HL-60 (cell line): ENCODE measurements around the gene TULP4.

Experiments
- DNase-seq, 2 experiments: peaks; one replicate each; pipeline ENCODE4 v3.0.0-alpha.2; 2010 to 2020; ENCODE audit warnings: low read depth in 1 of 2, low spot score in 1 of 2
- H3K27ac ChIP-seq: fragments of 250-450 bp; sonication (Bioruptor Pico); replicated peaks from 2 replicates; pipeline ENCODE4 v1.5.1; 2020; ENCODE audit warnings: mild to moderate bottlenecking, moderate library complexity
- H3K27me3 ChIP-seq: fragments of 250-450 bp; sonication (Bioruptor Pico); 2 replicates; pipeline ENCODE4 v1.5.1; 2021; ENCODE audit warnings: mild to moderate bottlenecking, moderate library complexity; ENCODE audit not compliant: insufficient read depth, poor library complexity, severe bottlenecking
- H3K4me3 ChIP-seq: replicated peaks from 2 replicates; pipeline ENCODE4 v1.5.1; 2011; ENCODE audit warnings: mild to moderate bottlenecking, control low read depth, low read length; ENCODE audit not compliant: insufficient read depth
- GABPA ChIP-seq: IDR thresholded peaks from 2 replicates; pipeline ENCODE4 v1.6.1; 2012; ENCODE audit warnings: low read depth
- POLR2AphosphoS5 ChIP-seq: IDR thresholded peaks from 2 replicates; pipeline ENCODE4 v1.6.1; 2012; ENCODE audit warnings: low read depth
- SPI1 ChIP-seq: IDR thresholded peaks from 2 replicates; pipeline ENCODE4 v1.6.1; 2012; ENCODE audit warnings: low read depth, mild to moderate bottlenecking, borderline replicate concordance
- TF ChIP-seq, protein P1 (sequence below): IDR thresholded peaks from 2 replicates; pipeline ENCODE4 v1.6.1; 2012; ENCODE audit warnings: low read depth; ENCODE audit not compliant: insufficient replicate concordance
- TF ChIP-seq, protein P2 (sequence below): IDR thresholded peaks from one replicate; pipeline ENCODE4 v1.5.1; 2011; ENCODE audit warnings: low read length, control low read depth, inconsistent platforms; ENCODE audit not compliant: insufficient read depth

The TULP4 gene

DNA sequence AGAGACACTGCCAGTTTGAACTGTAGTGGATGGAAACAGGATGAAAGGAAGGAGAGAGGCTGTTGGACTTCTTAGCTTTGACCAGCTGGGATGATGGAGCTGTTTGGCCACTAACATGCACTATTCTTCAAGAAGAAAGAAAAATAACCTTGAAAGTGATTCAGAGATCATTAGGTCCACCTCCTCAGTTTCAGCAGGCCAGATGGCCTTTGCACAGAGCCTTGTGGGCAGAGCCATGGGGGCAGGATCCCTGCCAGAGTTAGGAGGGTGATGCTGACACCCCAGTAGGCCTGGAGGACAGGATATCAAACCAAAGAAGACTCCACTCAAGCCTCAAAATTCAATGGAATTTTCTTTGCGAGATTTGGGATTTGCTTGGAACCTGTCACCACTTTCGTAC lies 173.2 kb downstream of the TULP4 start:
- H3K4me3 ChIP-seq: no peak overlapping the region
- no peak for DNase-seq
- H3K27me3 ChIP-seq: no peaks in the 10 kb centered on the region
- H3K27ac ChIP-seq: no peak overlapping the region
- TF ChIP-seq GABPA (no peak), SPI1 (no peak), POLR2AphosphoS5 (no peak)
- TF ChIP-seq, protein P1, sequence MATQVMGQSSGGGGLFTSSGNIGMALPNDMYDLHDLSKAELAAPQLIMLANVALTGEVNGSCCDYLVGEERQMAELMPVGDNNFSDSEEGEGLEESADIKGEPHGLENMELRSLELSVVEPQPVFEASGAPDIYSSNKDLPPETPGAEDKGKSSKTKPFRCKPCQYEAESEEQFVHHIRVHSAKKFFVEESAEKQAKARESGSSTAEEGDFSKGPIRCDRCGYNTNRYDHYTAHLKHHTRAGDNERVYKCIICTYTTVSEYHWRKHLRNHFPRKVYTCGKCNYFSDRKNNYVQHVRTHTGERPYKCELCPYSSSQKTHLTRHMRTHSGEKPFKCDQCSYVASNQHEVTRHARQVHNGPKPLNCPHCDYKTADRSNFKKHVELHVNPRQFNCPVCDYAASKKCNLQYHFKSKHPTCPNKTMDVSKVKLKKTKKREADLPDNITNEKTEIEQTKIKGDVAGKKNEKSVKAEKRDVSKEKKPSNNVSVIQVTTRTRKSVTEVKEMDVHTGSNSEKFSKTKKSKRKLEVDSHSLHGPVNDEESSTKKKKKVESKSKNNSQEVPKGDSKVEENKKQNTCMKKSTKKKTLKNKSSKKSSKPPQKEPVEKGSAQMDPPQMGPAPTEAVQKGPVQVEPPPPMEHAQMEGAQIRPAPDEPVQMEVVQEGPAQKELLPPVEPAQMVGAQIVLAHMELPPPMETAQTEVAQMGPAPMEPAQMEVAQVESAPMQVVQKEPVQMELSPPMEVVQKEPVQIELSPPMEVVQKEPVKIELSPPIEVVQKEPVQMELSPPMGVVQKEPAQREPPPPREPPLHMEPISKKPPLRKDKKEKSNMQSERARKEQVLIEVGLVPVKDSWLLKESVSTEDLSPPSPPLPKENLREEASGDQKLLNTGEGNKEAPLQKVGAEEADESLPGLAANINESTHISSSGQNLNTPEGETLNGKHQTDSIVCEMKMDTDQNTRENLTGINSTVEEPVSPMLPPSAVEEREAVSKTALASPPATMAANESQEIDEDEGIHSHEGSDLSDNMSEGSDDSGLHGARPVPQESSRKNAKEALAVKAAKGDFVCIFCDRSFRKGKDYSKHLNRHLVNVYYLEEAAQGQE: no peak
- TF ChIP-seq, protein P2, sequence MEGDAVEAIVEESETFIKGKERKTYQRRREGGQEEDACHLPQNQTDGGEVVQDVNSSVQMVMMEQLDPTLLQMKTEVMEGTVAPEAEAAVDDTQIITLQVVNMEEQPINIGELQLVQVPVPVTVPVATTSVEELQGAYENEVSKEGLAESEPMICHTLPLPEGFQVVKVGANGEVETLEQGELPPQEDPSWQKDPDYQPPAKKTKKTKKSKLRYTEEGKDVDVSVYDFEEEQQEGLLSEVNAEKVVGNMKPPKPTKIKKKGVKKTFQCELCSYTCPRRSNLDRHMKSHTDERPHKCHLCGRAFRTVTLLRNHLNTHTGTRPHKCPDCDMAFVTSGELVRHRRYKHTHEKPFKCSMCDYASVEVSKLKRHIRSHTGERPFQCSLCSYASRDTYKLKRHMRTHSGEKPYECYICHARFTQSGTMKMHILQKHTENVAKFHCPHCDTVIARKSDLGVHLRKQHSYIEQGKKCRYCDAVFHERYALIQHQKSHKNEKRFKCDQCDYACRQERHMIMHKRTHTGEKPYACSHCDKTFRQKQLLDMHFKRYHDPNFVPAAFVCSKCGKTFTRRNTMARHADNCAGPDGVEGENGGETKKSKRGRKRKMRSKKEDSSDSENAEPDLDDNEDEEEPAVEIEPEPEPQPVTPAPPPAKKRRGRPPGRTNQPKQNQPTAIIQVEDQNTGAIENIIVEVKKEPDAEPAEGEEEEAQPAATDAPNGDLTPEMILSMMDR: no peak

DNA sequence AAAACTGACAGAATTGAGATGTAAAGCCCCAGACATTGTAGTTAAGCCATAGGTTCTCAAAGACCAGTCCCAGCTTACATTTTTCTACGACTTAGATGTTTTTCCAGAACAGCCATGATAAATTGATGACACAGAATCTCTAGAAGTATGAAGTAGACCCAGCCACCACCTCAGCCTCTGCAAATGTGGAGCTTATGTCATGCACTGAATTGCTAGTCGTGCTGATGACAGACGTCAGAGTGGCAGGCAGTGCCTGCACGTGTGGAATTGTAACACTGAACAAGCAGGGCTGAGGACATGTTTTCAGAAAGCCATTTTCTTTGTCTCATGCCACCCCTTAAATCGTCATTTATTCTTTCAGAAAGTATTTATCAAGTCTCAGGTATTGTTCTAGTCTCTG lies 175.2 kb downstream of the TULP4 start:
- no peak overlapping the region for H3K4me3 ChIP-seq
- H3K27me3 ChIP-seq: no peaks in the 10 kb centered on the region
- no peak for DNase-seq
- TF ChIP-seq SPI1 (no peak), POLR2AphosphoS5 (no peak), GABPA (no peak)
- TF ChIP-seq, protein P2: no peak
- TF ChIP-seq, protein P1: no peak
- no peak overlapping the region for H3K27ac ChIP-seq

DNA sequence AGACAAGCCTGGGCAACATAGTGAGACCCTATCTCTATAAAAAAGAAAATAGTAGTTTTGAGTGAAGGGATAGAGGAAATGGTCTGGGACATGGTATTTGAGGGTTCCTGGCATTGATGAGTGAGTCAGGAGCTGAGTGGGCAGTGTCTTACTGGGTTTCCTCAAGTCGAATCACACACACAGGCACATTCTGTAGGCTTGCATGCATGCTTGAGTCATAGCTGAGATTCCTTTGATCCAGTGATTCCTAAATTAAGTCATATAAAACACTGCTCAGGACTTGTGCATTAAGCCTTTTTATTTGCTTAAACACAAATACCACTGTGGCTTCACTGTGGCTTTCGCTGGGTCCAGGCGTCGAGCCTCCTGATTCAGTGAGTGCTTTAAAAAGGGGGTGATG lies 175.8 kb downstream of the TULP4 start:
- H3K27ac ChIP-seq: no peak overlapping the region
- TF ChIP-seq, protein P1: no peak
- no peak for TF ChIP-seq GABPA
- TF ChIP-seq, protein P2: no peak
- TF ChIP-seq POLR2AphosphoS5: no peak
- TF ChIP-seq SPI1: no peak

More for the DNA sequence above, 175.8 kb downstream of the TULP4 start:
- Histone ChIP-seq H3K27me3 (no peaks in the 10 kb centered on the region), H3K4me3 (no peak overlapping the region)
- DNase-seq: no peak
